GM18498 (cell line): Measurements from ENCODE around the gene STX12.

Experiments
- ATAC-seq: cut with Tn5 transposase; IDR thresholded peaks from one replicate; pipeline ENCODE4 v1.9.1; 2021; ENCODE audit warnings: mild to moderate bottlenecking, moderate library complexity; ENCODE audit not compliant: unreplicated experiment

Gene STX12

DNA sequence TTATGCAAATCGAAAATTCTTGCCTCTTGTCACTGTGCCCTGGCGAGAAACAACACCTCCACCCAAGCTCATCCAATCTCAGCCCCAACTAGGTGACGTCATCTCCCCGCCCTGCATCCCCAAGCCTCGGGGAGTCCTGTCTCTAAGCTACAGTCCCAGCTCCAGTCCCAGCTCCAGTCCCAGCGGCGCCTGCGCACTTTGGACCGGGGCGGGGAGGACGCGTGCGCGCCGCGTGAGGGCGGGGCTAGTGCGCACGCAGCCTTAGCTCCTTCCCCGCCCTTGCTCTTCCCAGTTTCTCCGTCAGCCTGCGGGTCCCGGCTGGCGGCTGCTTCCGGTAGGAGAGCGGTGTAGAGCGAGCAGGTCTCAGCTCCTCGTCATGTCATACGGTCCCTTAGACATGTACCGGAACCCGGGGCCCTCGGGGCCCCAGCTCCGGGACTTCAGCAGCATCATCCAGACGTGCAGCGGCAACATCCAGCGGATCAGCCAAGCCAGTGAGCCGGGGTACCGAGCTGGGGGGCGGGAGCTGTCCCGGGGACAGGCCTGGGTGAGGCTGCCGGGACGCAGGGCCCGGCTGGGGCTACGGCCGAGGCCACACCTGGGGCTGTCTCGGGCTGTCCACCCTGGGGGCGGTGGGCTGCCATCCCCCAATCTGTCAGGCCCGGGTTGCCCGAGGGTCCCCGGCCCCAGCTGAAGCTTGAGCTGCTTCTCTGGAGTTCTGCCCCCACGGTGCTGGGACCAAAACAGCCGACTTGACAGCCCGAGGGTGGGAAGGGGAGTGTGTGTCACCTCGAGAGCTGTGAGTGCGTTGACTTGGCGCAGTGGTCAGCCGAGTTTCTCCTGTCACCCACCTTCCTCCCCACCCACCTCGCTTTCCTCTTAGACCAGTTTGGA, at the start of gene STX12:
Gene STX12, plus strand, starts transcription at position 288 of the 894 bp plus-strand sequence. Its CDS starts 89 bp downstream, at position 377.
- ATAC-seq: peak; percentile 94

DNA sequence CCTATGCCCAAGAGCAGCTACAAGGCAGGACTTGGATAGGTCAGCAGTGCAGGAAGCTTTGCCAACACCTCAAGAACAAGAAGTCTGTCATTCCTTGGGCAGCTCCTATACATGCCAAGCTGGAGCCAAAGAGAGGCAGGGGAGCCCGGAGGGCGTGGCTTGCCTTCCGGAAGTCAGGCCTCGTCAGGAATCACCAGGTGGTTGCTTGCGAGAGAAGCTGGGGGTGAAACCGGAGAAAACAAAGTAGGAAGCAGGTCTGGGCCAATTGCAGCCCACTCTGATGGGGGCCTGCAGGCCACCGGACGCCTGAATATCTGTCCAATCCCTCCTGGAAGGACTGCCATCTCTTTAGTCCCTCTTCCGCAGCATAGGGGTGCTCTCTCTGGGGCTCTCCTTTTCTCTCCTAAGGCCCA, 48.1 kb upstream of the STX12 start:
- no peak for ATAC-seq

DNA sequence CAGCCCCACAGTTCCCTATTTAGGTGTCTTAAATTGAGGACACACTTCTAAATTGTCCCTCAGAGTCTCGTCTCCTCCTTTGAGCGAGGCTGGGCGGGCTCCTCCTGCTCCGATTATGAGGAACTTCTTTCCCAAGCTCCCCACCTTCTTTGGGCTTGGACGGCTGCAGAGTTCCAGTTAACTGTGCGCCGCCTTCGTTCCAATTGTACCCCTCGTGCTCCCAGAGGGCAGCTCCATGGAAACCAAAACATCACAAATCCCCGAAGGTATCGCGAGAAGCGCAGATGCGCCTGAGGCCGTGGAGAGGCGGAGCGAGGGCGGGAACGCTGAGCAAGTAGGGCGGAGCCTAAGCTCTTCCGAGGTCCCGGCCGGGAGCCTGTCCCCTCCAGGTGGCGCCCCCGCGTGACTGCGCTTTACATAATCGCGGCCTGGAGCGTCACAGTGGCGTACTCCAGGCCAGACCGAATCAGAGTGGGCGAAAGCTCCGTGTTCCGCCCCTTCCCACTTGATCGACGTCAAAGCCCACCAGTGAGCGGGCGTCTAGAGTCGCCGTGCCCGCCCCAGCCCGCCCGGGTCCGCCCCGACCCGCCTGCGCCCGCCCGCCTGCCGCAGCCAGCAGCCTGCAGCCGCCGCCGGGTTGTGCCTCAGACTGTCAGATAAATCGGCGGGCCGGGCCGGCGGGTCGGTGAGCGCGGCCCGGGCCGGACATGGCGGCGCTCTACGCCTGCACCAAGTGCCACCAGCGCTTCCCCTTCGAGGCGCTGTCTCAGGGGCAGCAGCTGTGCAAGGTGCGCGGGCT, 47.4 kb upstream of the STX12 start, which contains the start of gene FAM76A:
Gene FAM76A, plus strand, starts transcription at position 588 of the 799 bp plus-strand sequence. Its CDS starts 120 bp downstream, at position 708.
- ATAC-seq: peak; percentile 94

DNA sequence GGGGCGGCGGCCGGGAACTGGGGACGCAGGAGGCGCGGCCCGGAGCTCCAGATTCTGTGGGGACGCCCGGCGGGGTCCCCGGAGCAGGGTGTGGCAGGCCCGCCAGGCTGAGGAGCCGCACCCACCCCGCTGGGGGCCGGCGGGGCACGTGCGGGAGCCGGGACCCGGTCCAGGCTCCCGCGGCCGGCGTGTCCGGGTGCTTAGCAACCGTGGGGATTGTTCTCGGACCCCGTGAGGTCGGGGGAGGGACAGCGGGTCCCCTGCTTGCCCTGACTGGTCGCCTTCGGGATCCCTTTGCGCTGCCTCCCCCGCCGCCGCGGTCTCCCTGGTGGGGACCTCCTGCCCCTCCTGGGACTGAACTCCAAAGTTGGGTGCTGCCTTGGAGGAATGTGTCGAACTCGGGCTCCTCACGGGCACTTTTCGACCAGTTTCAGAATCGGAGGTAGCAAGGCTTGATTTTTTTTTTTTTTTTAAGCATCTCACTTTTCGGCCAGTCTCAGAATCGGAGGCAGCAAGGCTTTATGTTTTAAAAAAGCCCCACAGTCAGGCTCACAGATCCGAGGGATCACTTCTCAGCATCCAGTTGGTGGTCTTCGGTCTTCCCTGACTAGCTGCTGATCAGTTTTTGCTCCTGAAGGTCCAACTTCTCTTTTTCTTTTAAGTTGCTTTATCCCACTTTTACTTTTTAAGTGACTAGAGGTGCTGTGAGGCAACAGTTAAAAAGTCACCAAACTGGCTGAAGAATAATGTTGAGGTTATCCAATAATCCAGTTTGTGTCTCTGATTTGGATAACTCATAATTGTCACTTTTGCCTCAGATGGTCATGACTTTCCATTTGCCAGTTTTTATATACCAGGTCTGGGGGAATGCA, 46.6 kb upstream of the STX12 start:
- ATAC-seq: peak; percentile 28

DNA sequence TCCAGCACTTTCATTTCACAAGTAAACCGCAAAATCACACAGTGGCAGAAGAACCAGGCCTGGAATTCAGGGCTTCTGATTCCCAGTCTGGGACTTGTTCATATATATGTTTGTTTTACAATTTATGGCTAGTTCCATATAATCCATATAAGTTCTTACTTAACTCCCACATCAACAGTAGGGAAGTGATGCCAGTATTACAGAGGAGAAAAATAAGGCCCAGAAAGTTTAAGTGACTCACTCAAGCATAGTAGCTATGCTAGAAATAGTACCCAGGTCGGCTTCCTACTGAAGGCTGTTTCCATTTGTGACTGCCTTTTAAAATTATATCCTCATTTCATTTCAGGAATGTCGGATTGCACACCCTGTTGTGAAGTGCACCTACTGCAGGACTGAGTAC, 45.9 kb upstream of the STX12 start:
- ATAC-seq: no peak

DNA sequence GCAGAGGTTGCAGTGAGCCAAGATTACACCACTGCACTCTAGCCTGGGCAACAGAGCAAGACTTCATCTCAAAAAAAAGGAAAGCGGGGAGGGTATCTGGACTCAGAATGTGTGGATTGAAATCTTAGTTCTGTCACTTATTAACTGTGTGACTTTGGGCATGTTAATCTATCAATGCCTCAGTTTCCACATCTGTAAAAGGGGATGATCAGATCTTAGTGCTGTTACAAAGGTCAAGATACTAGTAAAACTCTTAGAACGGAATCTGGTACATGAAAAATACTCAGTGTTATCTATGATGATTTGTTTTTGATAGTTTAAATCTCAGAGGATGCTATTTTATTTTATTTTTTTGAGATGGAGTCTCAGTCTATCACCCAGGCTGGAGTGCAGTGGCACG, 36.8 kb upstream of the STX12 start:
- ATAC-seq: no peak

DNA sequence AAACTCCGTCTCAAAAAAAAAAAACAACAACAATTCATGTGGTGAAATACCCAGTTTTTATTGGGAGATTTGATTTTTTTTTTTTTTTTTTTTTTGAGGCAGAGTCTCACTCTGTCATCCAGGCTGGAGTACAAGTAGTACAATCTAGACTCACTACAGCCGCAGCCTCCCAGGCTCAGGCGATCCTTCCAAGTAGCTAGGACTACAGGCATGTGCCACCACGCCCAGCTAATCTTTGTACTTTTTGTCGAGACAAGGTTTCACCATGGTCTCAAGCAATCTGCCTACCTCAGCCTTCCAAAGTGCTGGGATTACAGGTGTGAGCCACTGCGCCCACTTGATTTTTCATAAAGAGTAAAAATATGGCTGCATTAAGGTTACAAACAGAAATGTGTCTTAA, 31.9 kb upstream of the STX12 start:
- no peak for ATAC-seq

DNA sequence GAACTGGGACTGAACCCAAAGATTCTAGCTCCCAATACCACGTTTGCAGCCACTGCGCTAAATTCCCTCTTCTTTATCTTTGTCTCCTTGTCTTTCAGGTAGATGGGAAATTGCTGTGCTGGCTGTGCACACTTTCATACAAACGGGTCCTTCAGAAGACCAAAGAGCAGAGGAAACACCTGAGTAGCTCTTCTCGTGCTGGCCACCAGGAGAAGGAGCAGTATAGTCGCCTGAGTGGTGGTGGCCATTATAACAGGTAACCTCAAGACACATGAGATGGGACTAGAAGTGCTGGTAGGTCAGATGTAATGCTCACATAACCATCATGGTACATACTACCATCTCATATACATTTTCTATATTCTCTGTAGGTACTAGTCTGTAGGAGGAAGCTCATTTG, 28.5 kb upstream of the STX12 start:
- ATAC-seq: no peak

DNA sequence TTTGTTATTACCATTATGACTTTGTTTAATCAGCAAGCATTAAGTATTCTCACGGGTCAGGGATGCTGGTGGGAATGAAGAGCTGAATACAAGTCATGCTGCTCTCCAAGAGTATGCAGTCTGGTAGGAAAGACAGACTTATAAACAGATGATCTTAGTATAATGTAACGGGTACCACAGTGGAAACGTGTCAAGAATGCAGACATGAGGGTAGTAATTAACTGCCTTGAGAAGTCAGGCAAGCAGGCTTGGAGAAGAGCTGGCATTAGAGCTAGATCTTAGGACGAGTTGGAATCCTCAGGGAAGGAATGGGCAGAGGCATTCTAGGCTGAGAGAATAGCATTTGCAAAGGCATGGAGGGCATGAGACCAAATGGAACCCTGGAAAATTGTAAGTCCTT, 27.6 kb upstream of the STX12 start:
- no peak for ATAC-seq

DNA sequence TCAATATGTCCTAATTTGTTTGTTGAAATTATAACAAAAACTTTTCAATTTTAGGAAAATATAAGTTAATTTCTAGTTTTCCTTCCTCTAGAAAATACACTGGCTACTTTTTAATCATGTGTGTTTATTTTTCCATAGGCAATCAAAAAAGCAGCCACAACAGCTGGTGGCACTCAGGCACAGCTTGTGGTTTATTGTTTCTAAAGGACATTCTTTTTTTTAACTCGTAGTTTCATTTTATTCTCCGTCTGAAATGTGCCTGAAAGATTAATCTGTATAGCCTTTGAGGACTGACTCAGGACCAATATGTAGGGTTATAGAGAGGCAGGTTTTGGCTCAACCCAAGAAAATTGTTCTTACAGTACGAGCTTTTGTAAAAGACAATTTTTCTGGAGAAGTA, 20.7 kb upstream of the STX12 start:
- no peak for ATAC-seq

DNA sequence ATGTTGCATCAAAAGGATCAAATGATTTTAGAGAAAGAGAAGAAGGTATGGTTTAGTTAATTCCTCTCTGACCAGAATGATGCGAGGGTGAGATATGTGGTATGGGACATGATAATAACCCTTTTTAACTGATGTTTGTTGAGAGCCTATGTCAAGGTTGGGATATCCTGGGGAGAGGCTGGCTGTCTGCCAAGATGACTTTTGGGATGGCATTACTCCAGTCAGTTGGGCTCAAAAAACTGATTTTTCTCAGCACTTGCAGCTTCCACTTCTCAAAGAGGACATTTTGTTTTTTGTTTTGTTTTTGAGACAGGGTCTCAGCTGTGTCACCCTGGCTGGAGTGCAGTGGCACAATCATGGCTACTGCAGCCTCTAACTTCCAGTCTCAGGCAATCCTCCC, 17.7 kb upstream of the STX12 start:
- ATAC-seq: no peak

DNA sequence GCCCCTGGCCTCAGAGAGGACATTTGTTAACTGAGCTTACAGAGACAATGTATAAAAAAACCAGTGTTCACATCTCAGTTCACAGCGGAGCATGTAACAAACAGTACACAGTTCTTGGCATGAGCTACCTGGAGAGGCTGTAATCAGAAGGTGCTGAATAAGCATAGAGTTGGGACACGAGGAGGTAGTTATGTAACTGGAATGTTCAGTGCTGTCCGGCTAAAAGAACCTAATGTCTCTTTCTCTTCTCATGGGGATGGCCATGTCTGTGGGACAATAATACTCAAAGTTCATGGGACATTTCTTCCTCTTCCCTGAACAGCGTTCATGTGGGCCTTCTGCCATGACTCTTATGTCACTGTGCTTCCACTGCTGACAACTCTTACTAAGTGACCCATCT, 17.2 kb upstream of the STX12 start:
- no peak for ATAC-seq

DNA sequence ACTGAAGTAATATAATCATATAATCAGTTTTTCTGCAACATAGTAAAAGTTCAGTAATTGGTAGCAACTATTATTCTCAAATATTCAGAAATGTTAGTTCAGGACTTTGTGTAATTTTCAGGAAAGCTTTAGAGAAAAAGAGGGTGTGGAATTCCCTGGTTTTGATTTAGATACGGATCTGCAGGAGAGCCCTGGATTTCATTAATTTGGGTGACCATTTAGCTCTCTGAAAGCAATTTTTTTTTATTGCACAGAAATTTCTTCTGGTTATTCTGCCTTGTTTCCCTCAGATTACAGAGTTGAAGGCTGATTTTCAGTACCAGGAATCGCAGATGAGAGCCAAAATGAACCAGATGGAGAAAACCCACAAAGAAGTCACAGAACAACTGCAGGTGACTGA, 13.8 kb upstream of the STX12 start:
- no peak for ATAC-seq

DNA sequence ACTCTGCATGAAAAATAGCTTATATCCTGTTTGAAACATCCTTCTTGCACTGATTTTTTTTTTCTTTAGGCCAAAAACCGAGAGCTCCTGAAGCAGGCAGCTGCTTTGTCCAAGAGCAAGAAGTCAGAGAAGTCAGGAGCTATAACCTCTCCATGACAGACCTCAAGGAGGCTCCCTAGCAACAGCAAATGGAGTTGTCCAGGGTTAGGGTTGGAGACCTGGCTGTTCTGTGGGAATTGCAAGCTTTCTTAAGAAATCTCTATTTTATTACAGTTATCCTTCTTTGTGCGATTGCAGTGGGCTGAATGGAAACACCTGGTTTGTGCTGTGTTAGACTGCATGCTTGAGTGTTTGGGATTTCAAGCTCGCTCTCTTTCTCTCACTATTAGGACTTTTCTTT, 12.6 kb upstream of the STX12 start:
- ATAC-seq: no peak

DNA sequence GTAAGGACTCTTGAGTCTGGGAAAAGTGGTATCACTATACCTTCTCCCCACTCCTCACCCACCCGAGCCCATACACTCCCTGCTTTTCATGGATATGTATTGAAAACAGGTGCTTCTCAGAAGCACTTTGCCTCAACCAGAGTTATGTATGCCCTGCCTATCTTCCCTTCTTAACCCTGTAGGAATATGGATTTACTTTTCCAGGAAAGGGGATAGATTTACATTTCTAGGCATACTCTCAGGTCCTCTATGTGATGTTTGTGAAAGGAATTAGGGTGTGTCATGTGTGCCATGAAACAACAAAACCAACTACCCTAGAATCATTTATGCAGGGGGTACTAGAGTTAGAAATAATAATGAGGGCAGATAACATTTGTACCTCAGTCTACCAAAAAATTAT, 11.0 kb upstream of the STX12 start:
- no peak for ATAC-seq

DNA sequence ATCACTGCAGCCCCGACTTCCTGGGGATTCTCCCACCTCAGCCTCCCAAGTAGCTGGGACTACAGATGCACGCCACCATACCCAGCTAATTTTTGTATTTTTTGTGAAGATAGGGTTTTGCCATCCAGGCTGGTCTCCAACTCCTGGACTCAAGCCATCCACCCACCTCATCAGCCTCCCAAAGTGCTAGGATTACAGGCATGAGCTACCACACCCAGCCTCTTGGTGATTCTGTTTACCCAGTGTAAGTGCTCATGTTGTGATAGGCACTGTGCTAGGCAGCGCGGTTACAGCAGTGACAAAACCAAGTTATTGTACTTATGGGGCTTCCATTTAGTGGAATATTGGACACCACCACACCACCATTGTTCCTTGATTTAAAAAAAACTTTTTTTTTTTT, 9.7 kb upstream of the STX12 start:
- ATAC-seq: no peak

DNA sequence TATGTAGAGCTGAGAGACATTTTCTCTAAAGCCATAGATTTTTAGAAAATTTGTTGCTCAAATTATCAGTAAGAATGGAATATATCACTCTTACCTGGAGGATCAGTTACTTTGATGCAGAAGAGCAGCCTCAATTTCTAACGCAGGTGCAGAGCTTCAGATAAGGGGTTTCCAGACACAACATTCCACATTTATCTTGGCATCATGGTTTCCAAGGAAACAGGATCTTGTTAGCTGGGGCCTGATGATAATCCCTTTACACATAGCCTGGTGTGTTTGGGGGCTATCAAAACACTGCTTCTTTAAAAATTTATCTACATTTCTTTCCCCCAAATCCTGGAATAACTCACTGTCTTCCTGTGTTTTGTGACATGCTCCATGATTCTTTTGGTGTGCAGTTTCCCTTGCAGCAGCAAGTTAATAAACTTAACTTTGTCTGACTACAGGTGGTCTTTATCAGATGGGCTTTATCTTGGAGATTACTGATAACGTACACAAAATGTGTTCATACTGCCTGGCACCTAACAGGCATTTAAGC, 2.7 kb upstream of the STX12 start:
- ATAC-seq: no peak

DNA sequence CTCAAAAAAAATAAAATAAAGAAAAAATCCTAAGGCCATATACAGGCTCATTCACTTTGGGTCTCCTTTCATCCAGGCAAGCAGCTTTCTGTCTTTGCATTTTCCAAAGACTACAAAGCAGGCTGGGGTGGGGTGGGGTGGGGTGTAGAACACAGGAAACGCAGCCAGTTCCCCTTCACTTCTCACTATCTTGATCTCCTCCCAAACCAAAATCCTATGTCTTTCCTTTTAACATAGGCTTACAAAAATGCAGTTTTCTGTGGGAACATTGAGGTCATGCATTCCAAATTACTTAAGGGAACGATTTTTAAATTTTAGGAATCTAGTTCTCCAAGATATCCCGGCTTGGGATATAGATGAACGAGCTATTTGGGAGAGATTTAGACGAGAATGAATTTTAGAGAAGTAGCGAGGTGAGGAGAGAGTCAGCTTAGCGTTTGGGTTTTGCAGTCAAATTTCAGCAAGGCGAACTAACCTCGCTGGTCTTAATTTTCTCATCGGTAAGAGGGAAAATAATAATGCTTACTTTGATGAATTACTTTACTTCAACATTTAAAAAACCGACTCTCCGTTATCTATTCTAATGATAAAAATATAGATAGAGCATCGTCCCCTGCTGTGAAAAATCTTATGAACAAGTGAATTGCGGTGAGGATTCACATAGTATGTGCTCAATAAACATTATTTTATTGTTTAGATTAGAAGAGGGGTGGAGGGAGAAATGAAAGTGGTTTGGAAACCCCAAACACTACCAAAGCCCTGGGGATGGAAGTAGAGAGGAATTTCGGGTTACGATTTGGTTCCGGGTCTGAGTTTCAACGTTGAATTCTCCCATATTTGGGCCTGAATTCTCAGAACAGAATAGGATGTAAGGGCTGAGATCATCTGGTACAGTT, 735 bp upstream of the STX12 start:
- no peak for ATAC-seq

DNA sequence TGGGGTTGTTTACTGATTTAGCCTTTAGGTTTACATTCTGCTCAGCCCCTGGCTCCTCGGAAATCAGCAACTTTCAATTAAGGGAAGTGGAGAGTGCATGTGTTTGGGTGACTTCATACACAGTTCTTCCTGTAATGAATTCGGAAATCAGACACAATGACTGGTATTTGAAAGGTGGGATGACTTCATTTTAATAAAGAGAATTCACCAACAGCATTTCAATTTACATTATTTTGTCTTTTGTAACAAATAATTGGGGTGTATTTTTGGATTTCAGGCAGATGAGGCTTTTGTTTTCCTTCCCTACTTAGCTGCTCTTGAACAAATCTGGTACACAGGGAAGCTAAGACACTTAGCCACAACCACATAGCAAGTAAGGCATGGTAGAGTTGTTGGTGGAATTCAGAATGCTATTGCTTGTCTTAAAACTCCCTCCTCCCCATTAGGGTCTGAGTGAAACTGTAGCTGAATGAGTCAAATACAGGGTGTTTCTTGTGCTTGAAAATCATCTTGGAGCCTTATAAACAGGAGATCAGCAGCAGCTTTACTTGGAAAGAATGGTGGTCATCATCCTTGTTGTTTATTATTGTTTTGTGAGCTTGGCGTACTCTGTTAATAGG, 917 bp downstream of the STX12 start:
- ATAC-seq: peak; percentile 3
